Measurements from ENCODE around the gene UST.
A peak's percentile ranks its signal among the peaks of the same experiment; 100 is the strongest.
"Not testable (repeated sequence)": the region's sequence is repeated elsewhere in the genome, so short reads cannot be mapped to it uniquely, and the experiment has no call there.

The UST gene

GRCh38 chr6:148974351-148974750 is 227.5 kb downstream of the UST start:
- no peak for DNase-seq (ENCODE audit: low read depth)

GRCh38 chr6:148978298-148978697 is 231.5 kb downstream of the UST start:
- not testable (repeated sequence) for DNase-seq (ENCODE audit: low read depth)

GRCh38 chr6:148979014-148979901 is 232.4 kb downstream of the UST start:
- no peak for DNase-seq (ENCODE audit: low read depth)

GRCh38 chr6:148980234-148980633 is 233.4 kb downstream of the UST start:
- no peak for DNase-seq (ENCODE audit: low read depth)

GRCh38 chr6:148981515-148981914 is 234.7 kb downstream of the UST start:
- DNase-seq (ENCODE audit: low read depth), result no peak

GRCh38 chr6:148983101-148983761 is 236.4 kb downstream of the UST start:
- no peak for DNase-seq (ENCODE audit: low read depth)

GRCh38 chr6:148983966-148984365 is 237.1 kb downstream of the UST start:
- no peak for DNase-seq (ENCODE audit: low read depth)

- DNase-seq (ENCODE audit: low read depth), result no peak
Measured at GRCh38 chr6:148984531-148985056, 237.8 kb downstream of the UST start.

GRCh38 chr6:148985499-148985898 is 238.7 kb downstream of the UST start:
- no peak for DNase-seq (ENCODE audit: low read depth)

- no peak for DNase-seq (ENCODE audit: low read depth)
Measured at GRCh38 chr6:148986608-148987007, 239.8 kb downstream of the UST start.

GRCh38 chr6:148987982-148988381 is 241.2 kb downstream of the UST start:
- DNase-seq (ENCODE audit: low read depth), result no peak

- DNase-seq (ENCODE audit: low read depth), result no peak
Measured at GRCh38 chr6:148989585-148989984, 242.8 kb downstream of the UST start.

- DNase-seq (ENCODE audit: low read depth), result no peak
Measured at GRCh38 chr6:148990403-148990802, 243.6 kb downstream of the UST start.

GRCh38 chr6:148996815-148997214 is 250.0 kb downstream of the UST start:
- DNase-seq (ENCODE audit: low read depth), result no peak

- DNase-seq (ENCODE audit: low read depth), result peak; percentile 86
Measured at GRCh38 chr6:148997865-148998264, 251.0 kb downstream of the UST start.

GRCh38 chr6:148998704-148999103 is 251.9 kb downstream of the UST start:
- no peak for DNase-seq (ENCODE audit: low read depth)

GRCh38 chr6:148999501-148999900 is 252.7 kb downstream of the UST start:
- DNase-seq (ENCODE audit: low read depth), result peak; percentile 61

- DNase-seq (ENCODE audit: low read depth), result peak; percentile 78
Measured at GRCh38 chr6:148999929-149000468, 253.2 kb downstream of the UST start.

- no peak for DNase-seq (ENCODE audit: low read depth)
Measured at GRCh38 chr6:149001422-149001821, 254.6 kb downstream of the UST start.

- DNase-seq (ENCODE audit: low read depth), result no peak
Measured at GRCh38 chr6:149003560-149003959, 256.7 kb downstream of the UST start.

GRCh38 chr6:149004664-149005063 is 257.8 kb downstream of the UST start:
- DNase-seq (ENCODE audit: low read depth), result no peak

GRCh38 chr6:149006236-149006635 is 259.4 kb downstream of the UST start:
- DNase-seq (ENCODE audit: low read depth), result not testable (repeated sequence)

GRCh38 chr6:149006671-149007070 is 259.8 kb downstream of the UST start:
- DNase-seq (ENCODE audit: low read depth), result no peak
